GM18499 (cell line): ENCODE measurements around the gene AP4E1.
"Not testable (repeated sequence)": the region's sequence is repeated elsewhere in the genome, so short reads cannot be mapped to it uniquely, and the experiment has no call there.

Experiments used
- ATAC-seq: cut with Tn5 transposase; IDR thresholded peaks from one replicate; pipeline ENCODE4 v1.9.1; 2021; ENCODE audit warnings: moderate number of reproducible peaks; ENCODE audit not compliant: insufficient read depth, unreplicated experiment

Gene AP4E1

DNA sequence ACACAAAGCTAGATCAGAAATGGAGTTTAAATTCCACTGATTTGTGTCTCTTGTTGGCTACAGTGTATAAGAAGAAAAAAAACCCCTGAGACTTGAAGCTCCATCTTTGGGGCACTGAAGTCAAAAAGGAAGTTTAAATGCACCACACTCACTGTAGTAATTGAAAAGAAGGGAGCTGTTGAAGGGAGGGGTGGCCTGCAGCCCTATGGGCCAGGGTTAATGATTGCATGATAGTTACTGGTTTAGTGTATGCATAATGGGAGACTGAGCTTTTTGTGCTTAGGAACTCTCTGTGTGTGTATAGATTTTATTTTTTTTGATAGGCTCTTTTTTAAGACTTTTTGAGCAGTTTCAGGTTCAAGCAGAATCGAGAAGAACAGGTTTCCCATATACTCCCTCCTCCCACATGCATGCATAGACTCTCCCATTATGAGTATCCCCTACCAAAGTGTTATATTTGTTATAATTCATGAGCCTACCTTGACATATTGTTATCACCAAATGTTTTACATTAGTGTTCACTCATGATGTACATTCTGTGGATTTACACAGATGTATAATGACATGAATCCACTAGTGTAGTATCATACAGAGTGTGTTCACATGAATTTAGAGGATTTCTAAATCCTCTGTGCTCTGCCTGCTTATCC is 98.0 kb downstream of the AP4E1 start:
- ATAC-seq, result no peak

DNA sequence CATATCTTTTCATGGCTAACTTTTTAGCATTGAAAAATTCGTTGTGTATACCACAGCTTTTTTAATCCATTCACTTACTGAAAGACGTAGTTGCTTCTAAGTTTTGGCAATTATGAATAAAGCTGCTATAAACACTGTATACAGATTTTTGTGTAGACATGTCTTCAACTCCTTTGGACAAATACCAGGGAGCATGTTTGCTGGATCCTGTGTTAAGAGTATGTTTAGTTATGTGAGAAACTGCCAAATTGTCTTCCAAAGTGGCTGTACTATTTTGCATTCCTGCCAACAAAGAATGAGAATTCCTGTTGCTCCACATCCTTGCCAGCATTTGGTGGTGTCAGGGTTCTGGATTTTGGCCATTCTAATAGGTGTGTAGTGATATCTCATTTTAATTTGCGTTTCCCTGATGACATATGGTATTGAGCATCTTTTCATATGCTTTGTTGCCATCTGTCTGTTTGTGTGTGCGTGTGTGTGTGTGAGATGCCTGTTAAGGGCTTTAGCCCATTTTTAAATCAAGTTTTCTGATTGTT is 98.7 kb downstream of the AP4E1 start:
- no peak for ATAC-seq

DNA sequence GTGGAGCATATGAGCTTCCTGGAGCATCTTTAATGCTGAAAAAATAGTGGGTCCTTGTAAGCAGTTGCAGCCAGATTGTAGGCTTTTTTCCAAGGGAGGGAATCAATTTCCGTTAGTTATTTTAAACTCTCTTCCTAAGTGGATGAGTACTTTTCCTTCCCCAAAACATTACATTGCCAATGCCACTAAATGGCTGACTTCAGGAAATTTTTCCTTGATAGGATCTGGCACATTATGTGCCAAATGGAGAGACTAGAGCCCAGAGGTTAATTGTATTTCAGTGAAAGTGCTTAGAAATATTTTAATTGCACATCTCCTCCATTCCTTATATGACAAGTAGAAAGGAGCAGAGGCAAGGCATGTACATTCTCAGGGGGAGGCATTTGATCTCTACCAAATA is 102.7 kb downstream of the AP4E1 start:
- ATAC-seq, result no peak

DNA sequence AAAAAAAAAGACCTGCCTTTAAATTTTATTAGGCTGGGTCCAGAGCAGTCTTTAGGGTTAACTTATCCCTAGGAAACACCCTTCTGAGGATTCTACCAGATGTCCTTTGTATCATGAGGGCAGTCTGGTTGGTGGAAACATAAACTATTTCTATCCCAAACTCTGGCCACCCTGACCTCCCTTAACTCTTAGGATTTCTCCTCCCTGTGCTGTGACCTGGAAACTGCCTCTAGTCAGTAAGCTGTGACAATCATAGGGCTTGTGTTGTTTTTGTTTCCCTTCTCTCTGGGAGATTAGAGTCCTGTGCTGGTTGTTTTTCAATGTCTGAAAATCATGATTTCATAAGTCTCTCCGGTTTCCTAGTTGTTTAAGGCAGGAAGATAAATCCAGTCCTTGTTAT is 108.1 kb downstream of the AP4E1 start:
- no peak for ATAC-seq

DNA sequence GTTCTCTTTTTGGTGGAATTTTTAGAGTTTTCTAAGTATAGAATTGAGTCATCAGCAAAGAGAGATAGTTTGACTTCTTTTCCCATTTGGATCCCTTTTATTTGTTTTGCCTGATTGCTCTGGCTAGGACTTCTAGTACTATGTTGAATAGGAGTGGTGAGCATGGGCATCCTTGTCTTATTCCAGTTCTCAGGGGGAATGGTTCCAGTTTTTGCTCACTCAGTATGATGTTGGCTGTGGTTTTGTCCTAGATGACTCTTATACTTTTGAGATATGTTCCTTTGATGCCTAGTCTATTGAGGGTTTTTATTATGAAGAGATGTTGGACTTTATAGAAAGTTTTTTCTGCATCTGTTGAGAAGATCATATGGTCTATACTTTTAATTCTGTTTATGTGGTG is 113.7 kb downstream of the AP4E1 start:
- ATAC-seq, result no peak

DNA sequence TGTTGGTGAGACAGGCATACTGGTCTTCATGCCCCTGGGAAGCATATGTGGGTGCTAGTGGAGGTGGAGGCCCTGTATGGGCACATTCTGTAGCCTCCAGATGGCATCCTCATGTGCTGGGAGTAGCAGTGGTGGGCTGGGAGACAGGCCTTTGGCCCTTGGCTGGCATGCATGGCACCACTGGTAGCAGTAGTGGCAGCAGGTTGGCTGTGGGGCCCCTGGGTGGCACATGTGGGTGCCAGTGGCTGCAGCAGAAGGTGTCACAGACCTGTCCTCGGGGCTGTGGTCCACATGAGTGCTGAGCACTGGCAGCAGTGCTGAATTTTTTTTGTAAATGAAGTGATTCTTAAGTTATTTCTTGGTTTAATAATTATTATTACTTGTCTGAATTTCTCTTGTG is 115.0 kb downstream of the AP4E1 start:
- no peak for ATAC-seq

DNA sequence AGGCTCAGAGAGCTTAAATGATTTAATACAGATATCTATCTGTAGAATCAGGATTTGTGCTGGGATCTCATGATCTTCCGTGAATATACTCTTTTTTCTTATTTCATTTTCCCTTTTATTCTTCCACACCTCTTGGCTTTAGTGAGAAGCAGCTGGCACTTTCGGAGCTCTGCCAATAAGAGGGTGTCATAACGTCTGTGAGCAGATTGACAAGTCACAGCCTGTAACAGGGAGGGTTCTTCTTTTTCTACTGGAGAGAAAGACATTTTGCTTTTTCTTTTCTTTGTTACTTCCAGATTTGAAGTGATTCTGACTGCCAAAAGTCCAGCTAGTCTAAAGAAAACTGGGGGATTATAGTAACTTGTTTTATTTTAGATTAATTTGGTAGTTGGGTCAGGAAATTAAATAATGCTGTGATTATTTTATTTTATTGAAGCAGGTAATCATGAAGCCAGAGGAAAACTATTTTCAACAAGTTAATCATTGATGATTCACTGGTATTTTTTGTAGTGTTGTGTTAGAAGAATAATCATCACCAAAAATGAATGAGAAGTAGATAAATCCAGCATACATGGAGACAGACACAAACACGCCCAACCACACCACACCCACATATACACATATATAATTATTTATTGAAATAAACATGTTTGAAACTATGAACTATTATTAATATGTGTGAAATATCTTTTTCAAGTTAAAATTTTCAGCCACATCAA is 116.4 kb downstream of the AP4E1 start:
- no peak for ATAC-seq

DNA sequence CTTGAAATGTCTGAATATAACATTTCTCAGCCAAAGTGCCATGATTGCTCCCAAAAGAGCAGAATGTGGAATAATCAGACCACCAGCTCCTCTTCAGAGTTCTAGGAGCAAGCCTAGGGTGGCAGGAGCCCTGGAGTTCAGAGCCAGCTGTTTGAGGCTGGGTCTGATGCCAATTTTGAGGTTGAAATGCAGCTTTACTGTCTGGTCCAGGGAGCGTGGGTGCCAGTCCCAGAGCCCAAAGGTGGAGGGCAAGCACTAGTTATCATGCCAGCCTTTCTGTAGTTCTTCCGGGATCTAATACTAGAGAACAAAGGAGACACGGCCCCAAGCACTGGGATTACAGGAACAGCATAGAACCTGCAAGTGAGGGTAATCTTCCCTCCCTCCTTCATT is 117.0 kb downstream of the AP4E1 start:
- ATAC-seq, result no peak

DNA sequence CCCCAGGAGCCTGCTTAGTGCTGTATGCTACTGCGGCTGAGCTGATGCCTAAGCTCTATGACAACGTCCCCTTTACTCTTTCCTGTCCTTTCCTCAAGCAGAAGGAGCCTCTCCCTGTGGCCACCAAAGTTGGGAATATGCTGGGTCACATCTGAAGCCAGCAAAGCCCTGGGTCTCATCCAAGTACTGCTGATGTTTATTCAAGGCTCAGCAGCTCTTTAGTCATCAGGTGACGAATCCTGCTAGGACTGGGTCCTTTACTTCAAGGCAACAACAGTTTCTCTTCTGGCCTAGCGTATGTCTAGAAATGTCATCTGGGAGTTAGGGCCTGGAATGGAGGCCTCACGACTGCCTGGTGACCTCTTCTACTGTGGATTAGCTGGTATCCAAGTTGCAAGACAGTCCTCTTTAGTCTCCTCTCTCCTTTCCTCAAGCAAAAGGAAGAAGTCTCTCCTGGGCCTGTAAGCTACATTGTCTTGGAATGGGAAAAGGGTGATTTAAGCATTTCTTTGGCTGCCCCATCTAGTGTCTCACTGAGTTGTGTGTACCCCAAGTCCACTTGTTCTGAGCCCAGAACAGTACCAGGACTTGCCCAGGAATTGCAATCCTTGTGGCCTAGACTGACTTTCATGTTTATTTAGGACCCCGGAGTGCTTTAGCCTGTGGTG is 122.3 kb downstream of the AP4E1 start:
- ATAC-seq, result no peak

DNA sequence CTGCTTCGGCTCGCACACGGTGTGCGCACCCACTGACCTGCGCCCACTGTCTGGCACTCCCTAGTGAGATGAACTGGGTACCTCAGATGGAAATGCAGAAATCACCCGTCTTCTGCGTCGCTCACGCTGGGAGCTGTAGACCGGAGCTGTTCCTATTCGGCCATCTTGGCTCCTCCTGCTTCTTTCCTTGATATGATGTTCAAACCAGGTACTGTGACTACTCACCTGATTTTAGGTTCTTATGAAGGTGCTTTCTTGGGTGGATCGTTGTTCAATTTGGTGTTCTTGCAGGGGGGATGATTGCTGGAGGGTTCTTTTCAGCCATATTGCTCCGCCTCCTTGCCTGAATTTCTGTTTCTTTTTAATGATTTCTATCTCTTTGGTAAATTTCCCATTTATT is 129.0 kb downstream of the AP4E1 start:
- ATAC-seq, result not testable (repeated sequence)

DNA sequence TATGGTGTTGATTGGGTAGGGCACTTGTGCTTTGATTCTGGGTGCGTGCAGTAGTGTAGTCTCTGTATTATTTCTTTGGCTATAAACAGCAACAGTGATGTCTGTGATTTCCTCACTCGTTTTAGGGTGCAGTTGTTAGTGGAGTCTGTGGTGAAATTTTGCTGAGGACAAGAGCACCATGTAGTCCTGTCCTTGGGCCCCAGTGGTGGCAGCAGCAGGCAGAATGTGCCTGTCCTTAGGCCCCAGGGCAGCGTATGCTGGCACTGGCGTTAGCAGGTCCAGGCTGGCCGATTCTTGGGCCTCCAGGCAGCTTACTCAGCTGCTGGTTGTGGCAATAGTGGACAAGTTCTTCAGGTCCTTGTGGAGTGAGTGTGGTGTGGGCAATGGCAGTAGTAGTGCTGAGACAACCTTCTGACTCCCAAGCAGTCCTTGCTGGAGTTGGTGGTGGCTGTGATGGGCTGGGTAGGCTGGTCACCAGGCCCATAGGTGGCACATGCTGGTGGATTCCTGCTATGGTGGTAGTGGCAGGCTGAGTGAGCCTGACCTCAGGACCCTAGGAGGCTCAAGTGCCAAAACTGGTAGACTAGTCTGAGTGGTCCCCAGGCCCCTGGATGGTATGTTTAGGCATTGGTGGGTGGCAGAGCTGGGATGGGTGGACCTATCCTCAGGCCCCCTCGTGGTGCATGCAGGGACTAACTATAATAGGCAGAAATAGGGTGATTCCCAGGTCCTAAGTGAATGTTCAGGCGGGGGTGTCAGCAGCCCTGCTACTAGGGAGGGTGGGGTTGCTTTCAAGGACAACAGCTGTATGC is 129.9 kb downstream of the AP4E1 start:
- no peak for ATAC-seq

DNA sequence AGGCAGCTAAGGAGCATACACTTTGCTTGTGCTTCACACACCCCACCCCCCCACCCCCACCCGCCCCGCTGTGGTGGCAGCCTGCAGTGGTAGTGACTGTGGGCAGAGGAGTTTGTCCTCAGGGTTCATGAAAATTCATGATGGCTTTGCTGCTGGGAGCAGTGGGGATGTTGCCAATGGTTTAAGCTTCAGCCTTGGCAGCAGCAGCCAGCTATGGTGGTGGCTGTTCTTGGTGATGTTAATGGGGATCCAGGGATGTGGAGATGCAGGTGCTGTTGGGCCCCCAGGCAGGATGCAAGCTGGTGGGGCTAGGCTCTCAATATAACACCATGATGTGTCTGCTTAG is 130.5 kb downstream of the AP4E1 start:
- ATAC-seq, result no peak

DNA sequence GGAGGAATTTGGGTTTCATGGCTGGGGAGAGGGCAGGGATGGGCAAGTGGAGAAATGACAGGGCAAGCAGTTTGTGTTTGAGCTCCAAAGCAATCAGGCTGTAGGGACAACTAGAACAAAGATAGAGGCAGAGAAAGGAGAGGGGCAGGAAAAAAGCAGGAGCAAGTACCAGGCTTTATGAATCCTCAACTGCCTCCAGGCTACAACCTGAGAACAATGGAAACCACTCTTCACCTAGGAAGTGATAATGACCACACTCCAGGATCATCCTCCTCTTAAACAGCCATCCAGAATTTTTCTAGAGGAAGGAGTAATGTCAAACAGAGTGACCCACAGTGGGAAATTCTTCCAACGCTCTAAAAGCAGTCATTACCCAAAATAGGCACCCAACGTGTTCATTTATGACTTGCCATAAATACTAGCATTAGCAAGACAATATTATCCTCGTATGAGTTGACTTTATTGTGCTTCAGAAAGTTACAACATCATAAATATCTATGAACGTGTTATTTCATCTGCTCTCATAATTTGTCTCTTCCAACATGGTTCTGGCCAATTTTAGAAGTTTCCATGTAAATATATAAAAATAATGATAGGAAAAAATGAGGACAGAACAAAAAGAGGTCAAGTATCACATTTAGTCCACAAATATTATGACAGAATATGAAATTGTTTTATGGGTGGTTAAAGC is 135.7 kb downstream of the AP4E1 start:
- ATAC-seq, result no peak

DNA sequence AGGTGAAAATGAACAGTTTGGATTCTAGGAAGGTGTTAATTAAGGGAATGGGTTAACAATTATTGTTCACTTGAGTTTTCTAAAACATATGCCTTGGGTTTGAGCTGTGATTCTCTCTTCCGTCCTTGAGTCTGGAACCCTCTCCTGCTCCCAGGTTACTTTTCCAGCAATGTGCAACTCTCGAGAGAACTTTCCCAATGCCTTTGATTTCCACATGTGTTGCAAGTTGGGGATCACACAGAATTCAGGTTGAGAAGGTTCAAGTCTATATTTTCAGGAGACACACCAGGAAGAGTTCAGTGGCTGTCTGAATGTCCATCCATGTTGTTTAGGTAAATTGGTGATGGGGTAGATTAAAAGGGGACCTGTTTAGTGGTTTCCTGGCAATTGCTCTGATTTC is 137.5 kb downstream of the AP4E1 start:
- ATAC-seq, result no peak

DNA sequence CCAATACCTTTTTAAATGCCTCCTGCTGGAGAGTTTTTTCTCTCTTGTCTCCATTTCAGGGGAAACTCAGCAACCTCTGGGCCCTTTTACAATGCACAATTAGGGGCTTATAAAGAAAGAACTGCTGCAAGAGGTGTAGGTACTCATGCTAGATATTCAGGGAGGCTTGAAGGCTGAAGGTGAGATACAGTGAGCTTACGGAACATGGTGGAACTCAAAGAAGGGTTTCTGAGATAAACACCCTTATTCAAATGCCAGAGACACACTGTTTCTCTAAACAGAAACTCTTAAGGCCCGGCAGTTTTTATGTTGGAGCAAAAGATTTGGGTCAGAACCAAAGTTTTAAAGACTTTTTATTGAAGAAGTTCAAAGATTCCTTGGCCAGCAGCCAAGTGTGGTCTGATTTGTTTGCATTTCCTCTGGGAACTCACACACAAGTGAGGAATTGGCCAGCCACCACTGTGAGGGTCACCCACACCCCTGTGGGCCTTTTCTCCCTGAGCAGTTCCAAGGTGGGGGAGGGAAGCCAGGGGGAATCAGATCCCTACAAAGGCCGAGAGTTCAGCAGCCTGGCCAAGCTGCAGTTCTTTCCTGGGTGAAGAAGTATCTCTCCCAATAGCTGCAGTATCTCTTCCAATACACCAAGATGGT is 138.4 kb downstream of the AP4E1 start:
- no peak for ATAC-seq

DNA sequence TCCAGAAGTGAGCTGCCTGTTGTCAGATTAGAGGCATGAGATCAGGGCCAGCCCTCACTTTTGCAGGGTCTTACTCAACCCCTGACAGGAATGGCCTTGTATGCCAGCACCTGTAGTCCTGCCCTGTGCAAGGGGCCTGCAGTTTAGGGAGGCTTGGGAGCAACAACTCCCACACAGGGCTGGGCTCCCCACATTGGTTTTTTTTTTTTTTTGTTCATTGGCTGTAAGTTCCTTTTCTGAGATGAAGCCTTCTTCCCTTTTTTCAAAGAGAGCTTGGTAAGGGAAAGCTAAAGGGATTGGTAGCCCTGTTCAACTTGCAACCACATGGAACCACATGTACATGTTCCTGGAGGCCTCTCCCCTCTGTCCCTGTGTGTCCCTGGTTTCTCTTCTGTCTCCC is 139.8 kb downstream of the AP4E1 start:
- ATAC-seq, result no peak

DNA sequence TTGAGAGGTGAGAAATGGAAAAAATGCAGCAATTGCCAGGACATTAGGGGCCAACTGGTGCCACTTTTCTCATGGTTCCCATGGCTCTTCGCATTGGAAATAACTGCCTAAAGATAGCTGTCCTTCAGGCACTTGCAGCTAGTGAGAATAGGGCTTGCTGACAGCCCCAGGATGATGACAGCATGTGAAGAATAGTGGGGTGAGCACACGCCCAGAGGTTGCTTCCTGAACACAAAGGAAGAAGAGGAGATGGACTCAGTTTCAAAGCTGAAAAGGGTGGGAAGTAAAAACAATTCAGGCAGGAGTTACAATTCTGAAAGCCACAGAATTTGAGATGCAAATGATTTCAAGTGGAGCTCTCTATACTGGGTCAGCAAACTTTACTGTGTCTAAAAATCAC is 140.6 kb downstream of the AP4E1 start:
- no peak for ATAC-seq

DNA sequence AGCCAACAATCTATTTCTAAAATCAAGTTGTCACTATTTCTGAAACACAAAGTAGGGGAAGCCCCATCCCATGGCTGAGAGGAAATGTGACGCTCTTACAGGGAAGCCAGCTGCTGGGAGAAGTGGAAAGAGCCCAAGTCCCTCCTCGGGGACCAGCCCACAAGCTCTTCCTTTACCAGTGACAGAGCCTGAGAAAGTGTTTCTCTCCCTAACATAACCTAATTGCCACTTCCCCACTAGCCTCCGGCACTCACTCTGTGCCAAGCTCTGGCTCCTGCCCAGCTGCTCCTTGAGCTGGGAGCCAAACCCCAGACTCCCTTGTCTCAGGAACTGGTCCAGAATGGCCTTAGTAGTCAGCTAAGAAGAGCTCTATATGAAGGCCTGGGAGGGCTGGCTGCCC is 143.3 kb downstream of the AP4E1 start:
- no peak for ATAC-seq

DNA sequence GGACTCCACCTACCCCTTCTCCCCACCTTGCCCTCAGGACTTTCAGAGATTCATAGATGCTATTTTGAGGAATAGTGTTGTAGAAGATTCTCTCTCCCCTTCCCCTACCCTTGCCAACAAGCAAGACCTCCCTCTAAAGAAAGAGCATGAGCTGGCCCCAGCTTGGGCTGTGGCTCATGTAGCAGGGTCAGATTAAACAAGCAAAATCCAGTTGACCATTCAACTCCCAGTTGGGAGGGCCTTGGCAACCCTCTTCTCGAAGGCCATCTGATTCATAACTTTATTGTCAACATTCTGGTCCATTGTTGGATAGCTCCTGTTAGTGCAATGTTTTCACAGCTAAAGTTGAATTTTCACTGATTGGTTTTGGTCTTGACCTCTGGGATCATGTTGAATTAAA is 145.1 kb downstream of the AP4E1 start:
- ATAC-seq, result no peak

DNA sequence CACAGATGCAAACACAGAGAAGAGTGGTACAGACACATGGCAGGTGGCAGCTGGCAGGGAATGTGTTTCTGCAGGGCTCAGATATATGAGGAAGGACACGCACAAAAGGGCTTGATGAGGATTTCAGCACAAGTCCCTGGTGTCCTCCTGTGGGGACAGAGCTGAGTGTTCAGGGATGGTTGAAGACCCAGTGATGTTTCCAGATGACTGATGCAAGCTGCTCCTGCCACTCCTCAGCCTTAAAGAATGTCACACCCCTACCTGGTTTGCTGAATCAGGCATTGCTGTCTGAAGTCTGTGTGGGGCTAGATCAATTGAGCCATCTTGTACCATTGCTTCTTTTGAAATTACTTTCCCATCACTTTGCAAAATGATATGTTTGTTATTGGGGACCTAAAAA is 146.1 kb downstream of the AP4E1 start:
- no peak for ATAC-seq
